GM23248 (cell line): Measurements from ENCODE around the gene FABP6. TPM values are rescaled to one million over a fixed set of nuclear protein-coding genes. Genes with fewer than 3 reads are reported as not detected.

Experiments
- DNase-seq: peaks from one replicate; pipeline ENCODE4 v3.0.0-alpha.2; 2015
- H2AFZ ChIP-seq: fragments of 200-600 bp; sonication (generic); 2 replicates; pipeline ENCODE4 v1.6.1; 2016; ENCODE audit warnings: antibody characterized with exemption
- H3F3A ChIP-seq: fragments of 200-600 bp; sonication (generic); 2 replicates; pipeline ENCODE4 v1.6.1; 2016; ENCODE audit warnings: mild to moderate bottlenecking, antibody characterized with exemption, mixed run types; ENCODE audit not compliant: insufficient read depth
- H3K27ac ChIP-seq: fragments of 200-600 bp; sonication (generic); 2 replicates; pipeline ENCODE4 v1.5.1; 2016; ENCODE audit warnings: mild to moderate bottlenecking
- H3K27me3 ChIP-seq: fragments of 200-600 bp; sonication (generic); replicated peaks from 2 replicates; pipeline ENCODE4 v1.6.1; 2016; ENCODE audit warnings: mild to moderate bottlenecking; ENCODE audit not compliant: insufficient read depth
- H3K36me3 ChIP-seq: fragments of 200-600 bp; sonication (generic); 2 replicates; pipeline ENCODE4 v1.6.1; 2016; ENCODE audit warnings: low read depth, mild to moderate bottlenecking
- H3K4me1 ChIP-seq: fragments of 200-600 bp; sonication (generic); 2 replicates; pipeline ENCODE4 v1.6.1; 2016; ENCODE audit warnings: mild to moderate bottlenecking; ENCODE audit not compliant: insufficient read depth
- H3K4me2 ChIP-seq: fragments of 200-600 bp; sonication (generic); one replicate; pipeline ENCODE4 v1.6.1; 2016; ENCODE audit warnings: mild to moderate bottlenecking; ENCODE audit not compliant: unreplicated experiment
- H3K4me3 ChIP-seq: fragments of 200-600 bp; sonication (generic); 2 replicates; pipeline ENCODE4 v1.5.1; 2016; ENCODE audit warnings: mild to moderate bottlenecking
- H3K79me2 ChIP-seq: fragments of 200-600 bp; sonication (generic); 2 replicates; pipeline ENCODE4 v1.6.1; 2016; ENCODE audit warnings: mild to moderate bottlenecking; ENCODE audit not compliant: insufficient read depth
- H3K9ac ChIP-seq: fragments of 200-600 bp; sonication (generic); 2 replicates; pipeline ENCODE4 v1.6.1; 2016; ENCODE audit warnings: mild to moderate bottlenecking
- H3K9me2 ChIP-seq: fragments of 200-600 bp; sonication (generic); 2 replicates; pipeline ENCODE4 v1.6.1; 2016; ENCODE audit warnings: mixed run types, mild to moderate bottlenecking, moderate library complexity; ENCODE audit not compliant: insufficient read depth
- H3K9me3 ChIP-seq: fragments of 200-600 bp; sonication (generic); one replicate; pipeline ENCODE4 v1.6.1; 2017; ENCODE audit warnings: low read depth
- H4K20me1 ChIP-seq: fragments of 200-600 bp; sonication (generic); 2 replicates; pipeline ENCODE4 v1.6.0; 2016; ENCODE audit not compliant: insufficient read depth
- EZH2 ChIP-seq: fragments of 200-600 bp; sonication (generic); IDR thresholded peaks from 2 replicates; pipeline ENCODE4 v1.6.1; 2018; ENCODE audit warnings: antibody characterized with exemption, mild to moderate bottlenecking; ENCODE audit not compliant: insufficient read depth, poor library complexity, severe bottlenecking
- EZH2phosphoT487 ChIP-seq: fragments of 200-600 bp; sonication (generic); IDR thresholded peaks from 2 replicates; pipeline ENCODE4 v1.6.1; 2018; ENCODE audit warnings: antibody characterized with exemption, moderate library complexity, mild to moderate bottlenecking, low read depth; ENCODE audit not compliant: insufficient read depth
- WGBS, 2 experiments: methylation state at CpG; one replicate each; pipeline ENCODE4 v1.1.6; 2015 to 2017; ENCODE audit warnings: low lambda C conversion rate in 2 of 2, low coverage in 1 of 2; ENCODE audit errors: missing lambda C conversion rate in 2 of 2; 5-methylcytosine and 5-hydroxymethylcytosine counted together
- in situ Hi-C: fragments of 300-500 bp; cut with MboI; formaldehyde crosslinking; loops from 2 replicates; pipeline ENCODE4 v1.15.0; 2020
- polyA plus RNA-seq: library from polyadenylated mRNA; unstranded; fragments of >200 nt; fragmentation: Nextera tagmentation; extraction: Ambion mirVana; gene quantifications from 2 replicates; pipeline ENCODE4 v1.2.1, GENCODE V29; 2016
- total RNA-seq: library from RNA; depleted of rRNA; stranded (reverse); fragments of >200 nt; shearing (Covaris generic); gene quantifications from 2 replicates; pipeline ENCODE4 v1.2.3, GENCODE V29; 2014

The FABP6 gene
- total and polyA plus RNA-seq, 2 experiments from 2014 or later: not detected

GRCh38 chr5:160210606-160211005 lies 18.7 kb upstream of the FABP6 start:
- Histone ChIP-seq H4K20me1 (no peaks in the 10 kb centered on the region), H3K9me2 (no peaks in the 10 kb centered on the region), H3K9ac (no peak overlapping the region), H3K36me3 (no peaks in the 10 kb centered on the region), H3K27ac (no peak overlapping the region), H3K4me1 (no peaks in the 10 kb centered on the region), H3K4me2 (no peak overlapping the region), H3F3A (no peaks in the 10 kb centered on the region), H3K4me3 (no peak overlapping the region), H3K79me2 (no peaks in the 10 kb centered on the region), H3K9me3 (no peaks in the 10 kb centered on the region), H3K27me3 (no peaks in the 10 kb centered on the region), H2AFZ (no peak overlapping the region)
- TF ChIP-seq EZH2phosphoT487 (no peak), EZH2 (no peak)
- in situ Hi-C loops: no loop called here
- WGBS, 2 experiments: 76 to 78% methylated on average over 9 of the region's 9 CpGs
- DNase-seq: no peak

GRCh38 chr5:160211352-160211751 lies 18.0 kb upstream of the FABP6 start:
- TF ChIP-seq EZH2phosphoT487 (no peak), EZH2 (no peak)
- Histone ChIP-seq H3K79me2 (no peaks in the 10 kb centered on the region), H3K36me3 (no peaks in the 10 kb centered on the region), H3K27me3 (no peaks in the 10 kb centered on the region), H3K4me3 (no peak overlapping the region), H3K9ac (no peak overlapping the region), H3F3A (no peaks in the 10 kb centered on the region), H3K9me2 (no peaks in the 10 kb centered on the region), H4K20me1 (no peaks in the 10 kb centered on the region), H3K4me2 (no peak overlapping the region), H3K9me3 (no peaks in the 10 kb centered on the region), H3K27ac (no peak overlapping the region), H3K4me1 (no peaks in the 10 kb centered on the region), H2AFZ (no peak overlapping the region)
- DNase-seq: no peak
- in situ Hi-C loops: no loop called here
- WGBS, 2 experiments: 47 to 51% methylated on average over 2 of the region's 2 CpGs

GRCh38 chr5:160213537-160213936 lies 15.8 kb upstream of the FABP6 start:
- Histone ChIP-seq H3K27me3 (no peaks in the 10 kb centered on the region; the same call in 1 of the 2 replicates), H3F3A (no peaks in the 10 kb centered on the region), H3K27ac (no peak overlapping the region), H3K4me3 (no peak overlapping the region), H3K9me3 (no peaks in the 10 kb centered on the region), H4K20me1 (no peaks in the 10 kb centered on the region), H3K36me3 (no peaks in the 10 kb centered on the region), H3K9me2 (no peaks in the 10 kb centered on the region), H3K79me2 (no peaks in the 10 kb centered on the region), H3K4me1 (no peaks in the 10 kb centered on the region), H3K4me2 (no peak overlapping the region), H3K9ac (no peak overlapping the region), H2AFZ (no peak overlapping the region)
- TF ChIP-seq EZH2 (no peak), EZH2phosphoT487 (no peak)
- WGBS, 2 experiments: 30 to 41% methylated on average over 5 of the region's 5 CpGs
- peak; percentile 43 for DNase-seq
- in situ Hi-C loops: no loop called here

- no peaks in the 10 kb centered on the region for H3K9me3 ChIP-seq
- no peak overlapping the region for H3K27ac ChIP-seq
- in situ Hi-C loops: no loop called here
- H3F3A ChIP-seq: no peaks in the 10 kb centered on the region
- no peaks in the 10 kb centered on the region for H3K9me2 ChIP-seq
- no peaks in the 10 kb centered on the region for H3K36me3 ChIP-seq
- H3K9ac ChIP-seq: no peak overlapping the region
- TF ChIP-seq EZH2phosphoT487 (no peak), EZH2 (no peak)
- WGBS, 2 experiments: 64 to 71% methylated on average over 4 of the region's 4 CpGs
- H3K4me1 ChIP-seq: no peaks in the 10 kb centered on the region
- no peak for DNase-seq
- no peak overlapping the region for H3K4me2 ChIP-seq
- H3K79me2 ChIP-seq: no peaks in the 10 kb centered on the region
- H2AFZ ChIP-seq: no peak overlapping the region
- H3K4me3 ChIP-seq: no peak overlapping the region
- no peaks in the 10 kb centered on the region for H4K20me1 ChIP-seq
- H3K27me3 ChIP-seq: no peaks in the 10 kb centered on the region; the same call in 1 of the 2 replicates
Measured at GRCh38 chr5:160219356-160219755, 9.9 kb upstream of the FABP6 start.

- in situ Hi-C loops: no loop called here
- WGBS, 2 experiments: 54 to 68% methylated on average over 3 of the region's 3 CpGs
Measured at GRCh38 chr5:160221082-160221481, 8.2 kb upstream of the FABP6 start.

More at GRCh38 chr5:160221082-160221481, 8.2 kb upstream of the FABP6 start:
- Histone ChIP-seq H3K4me1 (no peaks in the 10 kb centered on the region), H3K4me3 (no peak overlapping the region), H2AFZ (no peak overlapping the region), H4K20me1 (no peaks in the 10 kb centered on the region), H3K9ac (no peak overlapping the region), H3K79me2 (no peaks in the 10 kb centered on the region), H3K27ac (no peak overlapping the region), H3F3A (no peaks in the 10 kb centered on the region), H3K9me3 (no peaks in the 10 kb centered on the region), H3K4me2 (no peak overlapping the region), H3K9me2 (no peaks in the 10 kb centered on the region), H3K36me3 (no peaks in the 10 kb centered on the region), H3K27me3 (no peaks in the 10 kb centered on the region; the same call in 1 of the 2 replicates)
- no peak for TF ChIP-seq EZH2phosphoT487
- TF ChIP-seq EZH2: no peak
- DNase-seq: no peak
